H1 (cell line): ENCODE data around the gene ANKH.

Experiments
- CTCF ChIP-seq, 3 experiments: IDR thresholded peaks; 1 replicate in 2 of 3; 2 replicates in 1 of 3; pipeline versions ENCODE4 v1.5.1 to v1.6.1; 2011; ENCODE audit warnings: low read length in 3 of 3, mild to moderate bottlenecking in 3 of 3, inconsistent platforms in 2 of 3, low read depth in 1 of 3, moderate library complexity in 1 of 3; ENCODE audit not compliant: insufficient read depth in 1 of 3; ENCODE audit errors: control extremely low read depth in 1 of 3
- EP300 ChIP-seq, 2 experiments: IDR thresholded peaks; 1 replicate in 1 of 2; 2 replicates in 1 of 2; pipeline ENCODE4 v1.6.1; 2011 to 2012; ENCODE audit warnings: low read depth in 2 of 2, low read length in 2 of 2, mild to moderate bottlenecking in 2 of 2, borderline replicate concordance in 1 of 2, inconsistent platforms in 1 of 2, moderate library complexity in 1 of 2
- JUND ChIP-seq: IDR thresholded peaks from 2 replicates; pipeline ENCODE4 v1.6.1; 2011; ENCODE audit warnings: mild to moderate bottlenecking, improper control_type of control experiment, low read length
- RFX5 ChIP-seq: IDR thresholded peaks from 2 replicates; pipeline ENCODE4 v1.6.1; 2011; ENCODE audit warnings: low read depth, low read length, improper control_type of control experiment, borderline replicate concordance
- YY1 ChIP-seq: IDR thresholded peaks from 2 replicates; pipeline ENCODE4 v1.6.1; 2011; ENCODE audit warnings: low read depth, mild to moderate bottlenecking, low read length

- TF ChIP-seq CTCF (IDR thresholded peaks at IDR 0.05; ENCODE audit: control extremely low read depth in 1 of 3, insufficient read depth in 1 of 3, low read depth in 1 of 3, low read length in 3 of 3) = no peak
- TF ChIP-seq RFX5 = no peak
- no peak for TF ChIP-seq YY1
- no peak for TF ChIP-seq JUND
- no peak for TF ChIP-seq EP300 (IDR thresholded peaks at IDR 0.05; ENCODE audit: borderline replicate concordance in 1 of 2, low read depth in 2 of 2, low read length in 2 of 2)
Observed at GRCh38 chr5:14810928-14811572, 60.5 kb downstream of the ANKH start.
